HPDE6-E6E7 (cell line): ENCODE data around the gene PIK3R2.
"Not testable (repeated sequence)": the region's sequence is repeated elsewhere in the genome, so short reads cannot be mapped to it uniquely, and the experiment has no call there.

Source experiments
- DNase-seq: peaks from one replicate; pipeline ENCODE4 v3.0.0; 2011; ENCODE audit warnings: missing footprints; ENCODE audit errors: extremely low spot score

Gene PIK3R2

GRCh38 chr19:18155095-18156087 lies 2.4 kb downstream of the PIK3R2 start:
- no peak for DNase-seq

- DNase-seq: no peak
Measured at GRCh38 chr19:18156268-18156667, 3.3 kb downstream of the PIK3R2 start.

GRCh38 chr19:18156841-18157464 lies 4.0 kb downstream of the PIK3R2 start:
- peak; percentile 87 for DNase-seq

GRCh38 chr19:18157465-18158063 lies 4.6 kb downstream of the PIK3R2 start:
- DNase-seq: peak; percentile 92

GRCh38 chr19:18158467-18158866 lies 5.5 kb downstream of the PIK3R2 start:
- no peak for DNase-seq

GRCh38 chr19:18159059-18159616 lies 6.2 kb downstream of the PIK3R2 start:
- not testable (repeated sequence) for DNase-seq

- no peak for DNase-seq
Measured at GRCh38 chr19:18159810-18160209, 6.8 kb downstream of the PIK3R2 start.

GRCh38 chr19:18160493-18160970 lies 7.6 kb downstream of the PIK3R2 start:
- no peak for DNase-seq

GRCh38 chr19:18160971-18161635 lies 8.1 kb downstream of the PIK3R2 start:
- DNase-seq: peak; percentile 63

- no peak for DNase-seq
Measured at GRCh38 chr19:18161636-18162002, 8.7 kb downstream of the PIK3R2 start.

- no peak for DNase-seq
Measured at GRCh38 chr19:18164072-18164471, 11.1 kb downstream of the PIK3R2 start.

- DNase-seq: no peak
Measured at GRCh38 chr19:18165794-18166544, 13.0 kb downstream of the PIK3R2 start.

- DNase-seq: no peak
Measured at GRCh38 chr19:18167011-18167410, 14.0 kb downstream of the PIK3R2 start.

- DNase-seq: peak; percentile 60
Measured at GRCh38 chr19:18167975-18168645, 15.1 kb downstream of the PIK3R2 start.

GRCh38 chr19:18168673-18169381 lies 15.9 kb downstream of the PIK3R2 start:
- no peak for DNase-seq

- DNase-seq: no peak
Measured at GRCh38 chr19:18170714-18171255, 17.8 kb downstream of the PIK3R2 start.

GRCh38 chr19:18171605-18172327 lies 18.8 kb downstream of the PIK3R2 start:
- DNase-seq: no peak

- no peak for DNase-seq
Measured at GRCh38 chr19:18172331-18173053, 19.5 kb downstream of the PIK3R2 start.
